Cardiac muscle cell (in vitro differentiated cells and primary cell): ENCODE data around the gene CAPZA1. TPM values are rescaled to one million over a fixed set of nuclear protein-coding genes. Genes with fewer than 3 reads are reported as not detected.

Experiments
- DNase-seq, 2 donors: peaks; one replicate each; pipeline versions ENCODE4 v3.0.0 to v3.0.0-alpha.2; 2010 to 2017; ENCODE audit warnings: low read depth in 1 of 2, low spot score in 1 of 2
- H3K27ac ChIP-seq: fragments of 200-600 bp; sonication (generic); 2 replicates; pipeline ENCODE4 v1.5.1; 2016
- H3K27me3 ChIP-seq: fragments of 200-600 bp; sonication (generic); 2 replicates; pipeline ENCODE4 v1.6.0; 2016; ENCODE audit warnings: control low read depth
- H3K36me3 ChIP-seq: fragments of 200-600 bp; sonication (generic); 2 replicates; pipeline ENCODE4 v1.5.1; 2016; ENCODE audit warnings: control low read depth
- H3K4me1 ChIP-seq: fragments of 200-600 bp; sonication (generic); 2 replicates; pipeline ENCODE4 v1.8.1; 2017; ENCODE audit warnings: low read depth, mild to moderate bottlenecking, mixed run types
- H3K4me3 ChIP-seq: fragments of 200-600 bp; sonication (generic); 2 replicates; pipeline ENCODE4 v1.5.1; 2016; ENCODE audit warnings: mild to moderate bottlenecking
- H3K9me3 ChIP-seq: fragments of 200-600 bp; sonication (generic); 2 replicates; pipeline ENCODE4 v1.5.1; 2017; ENCODE audit warnings: low read depth, mild to moderate bottlenecking, control low read depth
- polyA plus RNA-seq: library from polyadenylated mRNA; unstranded; fragments of >200 nt; fragmentation: Nextera tagmentation; extraction: Ambion mirVana; gene quantifications from 2 replicates; pipeline ENCODE4 v1.2.1, GENCODE V29; 2016
- total RNA-seq: library from RNA; depleted of rRNA; stranded (reverse); fragments of >200 nt; gene quantifications from 2 replicates; pipeline ENCODE4 v1.2.3, GENCODE V29; 2016
- TF ChIP-seq, protein P1 (sequence below): IDR thresholded peaks from 2 replicates; pipeline ENCODE4 v1.5.1; 2012; ENCODE audit warnings: low read depth, mild to moderate bottlenecking, low read length

The CAPZA1 gene
- total and polyA plus RNA-seq, 2 experiments from 2014 or later, result 94.9 to 122 TPM

- peak overlapping the region; percentile 91 for H3K27ac ChIP-seq
- H3K4me3 ChIP-seq, result no peak overlapping the region
- no peaks in the 10 kb centered on the region for H3K27me3 ChIP-seq
- peaks cover 36% of the 10 kb centered on the region for H3K4me1 ChIP-seq
- DNase-seq, result peak in 1 of 2 donors; percentile 60
- H3K36me3 ChIP-seq, result peaks cover 23% of the 10 kb centered on the region
- TF ChIP-seq, protein P1, sequence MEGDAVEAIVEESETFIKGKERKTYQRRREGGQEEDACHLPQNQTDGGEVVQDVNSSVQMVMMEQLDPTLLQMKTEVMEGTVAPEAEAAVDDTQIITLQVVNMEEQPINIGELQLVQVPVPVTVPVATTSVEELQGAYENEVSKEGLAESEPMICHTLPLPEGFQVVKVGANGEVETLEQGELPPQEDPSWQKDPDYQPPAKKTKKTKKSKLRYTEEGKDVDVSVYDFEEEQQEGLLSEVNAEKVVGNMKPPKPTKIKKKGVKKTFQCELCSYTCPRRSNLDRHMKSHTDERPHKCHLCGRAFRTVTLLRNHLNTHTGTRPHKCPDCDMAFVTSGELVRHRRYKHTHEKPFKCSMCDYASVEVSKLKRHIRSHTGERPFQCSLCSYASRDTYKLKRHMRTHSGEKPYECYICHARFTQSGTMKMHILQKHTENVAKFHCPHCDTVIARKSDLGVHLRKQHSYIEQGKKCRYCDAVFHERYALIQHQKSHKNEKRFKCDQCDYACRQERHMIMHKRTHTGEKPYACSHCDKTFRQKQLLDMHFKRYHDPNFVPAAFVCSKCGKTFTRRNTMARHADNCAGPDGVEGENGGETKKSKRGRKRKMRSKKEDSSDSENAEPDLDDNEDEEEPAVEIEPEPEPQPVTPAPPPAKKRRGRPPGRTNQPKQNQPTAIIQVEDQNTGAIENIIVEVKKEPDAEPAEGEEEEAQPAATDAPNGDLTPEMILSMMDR, result no peak
- H3K9me3 ChIP-seq, result no peaks in the 10 kb centered on the region
Measured at GRCh38 chr1:112698366-112699310, 79.0 kb downstream of the CAPZA1 start.

- DNase-seq, result no peak
- Histone ChIP-seq H3K27ac (peak overlapping the region; percentile 91), H3K27me3 (no peaks in the 10 kb centered on the region), H3K36me3 (peaks cover 14% of the 10 kb centered on the region), H3K9me3 (no peaks in the 10 kb centered on the region), H3K4me1 (peaks cover 39% of the 10 kb centered on the region), H3K4me3 (no peak overlapping the region)
- TF ChIP-seq, protein P1, result no peak
Measured at GRCh38 chr1:112699425-112700144, 80.0 kb downstream of the CAPZA1 start.

DNA sequence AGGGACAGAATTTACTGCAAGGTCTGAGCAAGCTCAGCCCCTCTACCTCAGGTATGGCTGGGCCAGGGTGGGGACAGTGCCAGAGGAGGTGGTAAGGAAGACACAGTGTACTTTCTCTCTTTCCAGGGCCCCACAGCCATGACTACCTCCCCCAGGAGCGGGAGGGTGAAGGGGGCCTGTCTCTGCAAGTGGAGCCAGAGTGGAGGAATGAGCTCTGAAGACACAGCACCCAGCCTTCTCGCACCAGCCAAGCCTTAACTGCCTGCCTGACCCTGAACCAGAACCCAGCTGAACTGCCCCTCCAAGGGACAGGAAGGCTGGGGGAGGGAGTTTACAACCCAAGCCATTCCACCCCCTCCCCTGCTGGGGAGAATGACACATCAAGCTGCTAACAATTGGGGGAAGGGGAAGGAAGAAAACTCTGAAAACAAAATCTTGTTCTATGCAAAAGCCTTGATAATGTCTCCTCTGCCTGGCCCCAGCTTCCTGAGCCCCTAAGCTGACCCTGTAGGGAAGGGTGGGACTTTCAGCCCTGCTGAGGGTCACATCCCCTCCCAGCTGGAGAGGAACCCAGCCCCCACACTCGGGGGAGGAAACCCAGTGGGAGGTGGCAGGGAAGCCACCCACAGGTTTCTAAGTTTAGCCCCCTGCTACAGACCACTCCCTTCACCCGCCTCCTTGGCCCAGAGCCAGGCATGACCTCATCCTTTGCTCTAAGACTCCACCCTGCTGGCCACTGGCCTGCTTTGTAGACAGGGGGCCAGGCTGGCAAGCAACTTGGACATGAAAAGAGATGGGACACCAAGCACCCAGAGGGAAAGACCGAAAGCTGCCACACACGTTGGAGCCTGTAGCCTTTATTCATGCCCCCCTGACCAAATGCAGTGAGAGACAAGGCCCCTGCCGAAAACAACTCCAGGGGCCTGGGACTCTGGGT is 80.9 kb downstream of the CAPZA1 start:
- H3K9me3 ChIP-seq, result no peaks in the 10 kb centered on the region
- H3K4me1 ChIP-seq, result peaks cover 46% of the 10 kb centered on the region
- no peaks in the 10 kb centered on the region for H3K27me3 ChIP-seq
- no peak overlapping the region for H3K4me3 ChIP-seq
- TF ChIP-seq, protein P1, result no peak
- peak; percentile 97 for DNase-seq
- H3K27ac ChIP-seq, result peak overlapping the region; percentile 91
- peaks cover 11% of the 10 kb centered on the region for H3K36me3 ChIP-seq

DNA sequence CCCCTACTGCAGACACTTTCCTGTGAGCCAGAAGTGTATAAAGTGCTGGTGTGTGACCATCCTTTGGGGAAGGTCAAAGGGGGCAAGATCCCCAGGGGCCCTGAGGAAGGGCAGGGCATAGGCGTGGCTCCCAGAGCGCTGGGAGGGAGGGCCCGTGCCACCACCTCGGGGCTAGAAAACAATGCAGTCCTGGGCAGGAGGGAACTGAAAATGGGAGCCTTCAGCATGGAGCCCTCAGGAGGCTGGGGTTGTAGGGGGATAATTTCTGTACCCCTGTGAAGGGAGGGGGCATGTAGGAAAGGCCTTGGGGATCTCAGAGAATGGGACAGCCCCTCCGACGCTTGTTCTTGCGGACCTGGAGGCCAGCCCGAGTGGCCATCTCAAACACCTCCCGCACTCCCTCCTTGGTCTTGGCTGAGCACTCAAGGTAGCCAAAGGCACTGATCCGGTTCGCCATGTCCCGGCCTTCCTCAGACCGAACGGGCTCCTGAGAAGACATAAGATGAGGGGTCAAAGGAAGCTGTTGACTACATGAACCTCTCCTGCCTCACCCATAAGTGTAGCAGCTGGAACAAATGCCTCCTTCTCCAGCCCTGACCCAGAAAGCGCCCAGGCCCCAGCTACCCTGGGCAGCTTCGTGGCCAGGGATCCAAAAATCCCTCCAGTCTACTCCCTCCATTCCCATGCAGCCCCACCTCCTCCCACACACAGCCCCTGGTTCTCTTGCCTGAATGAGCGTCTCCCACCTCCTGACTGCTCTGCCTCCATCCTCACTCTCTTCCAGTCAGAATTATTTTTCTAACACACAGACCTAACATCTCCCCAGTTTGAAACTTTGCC is 81.8 kb downstream of the CAPZA1 start:
- Histone ChIP-seq H3K27ac (peak overlapping the region; percentile 91), H3K9me3 (no peaks in the 10 kb centered on the region), H3K36me3 (peaks cover 9% of the 10 kb centered on the region), H3K4me3 (no peak overlapping the region), H3K4me1 (peaks cover 51% of the 10 kb centered on the region), H3K27me3 (no peaks in the 10 kb centered on the region)
- TF ChIP-seq, protein P1, result no peak
- no peak for DNase-seq
